Endothelial cell of umbilical vein (primary cell): ENCODE results near the gene BIK.

Source experiments
- CTCF ChIP-seq, 2 donors: IDR thresholded peaks; 1 replicate in 1 of 2; 2 replicates in 1 of 2; pipeline ENCODE4 v1.5.1; 2011; ENCODE audit warnings: low read length in 2 of 2, mild to moderate bottlenecking in 2 of 2, moderate library complexity in 2 of 2, control low read depth in 1 of 2, inconsistent platforms in 1 of 2, low read depth in 1 of 2; ENCODE audit not compliant: insufficient read depth in 1 of 2; ENCODE audit errors: extremely low read depth in 1 of 2
- EZH2 ChIP-seq: IDR thresholded peaks from 2 replicates; pipeline ENCODE4 v1.6.1; 2012; ENCODE audit warnings: borderline replicate concordance, low read depth, mild to moderate bottlenecking, moderate library complexity, low read length, inconsistent platforms; ENCODE audit not compliant: severe bottlenecking
- FOS ChIP-seq: IDR thresholded peaks from 2 replicates; pipeline ENCODE4 v1.6.1; 2011; ENCODE audit warnings: mild to moderate bottlenecking, low read length, moderate library complexity, borderline replicate concordance; ENCODE audit not compliant: insufficient read depth
- JUN ChIP-seq: IDR thresholded peaks from 2 replicates; pipeline ENCODE4 v1.6.1; 2011; ENCODE audit warnings: borderline replicate concordance, low read depth; ENCODE audit not compliant: insufficient read length, insufficient read depth
- MAX ChIP-seq: IDR thresholded peaks from 2 replicates; pipeline ENCODE4 v1.6.1; 2011; ENCODE audit not compliant: insufficient read depth, insufficient read length
- MYC ChIP-seq: IDR thresholded peaks from one replicate; pipeline ENCODE4 v1.6.1; 2011; ENCODE audit warnings: mild to moderate bottlenecking, low read depth, low read length
- POLR2A ChIP-seq: IDR thresholded peaks from 2 replicates; pipeline ENCODE4 v1.6.1; 2012; ENCODE audit warnings: low read depth, mild to moderate bottlenecking, control low read depth, low read length
- POLR2AphosphoS5 ChIP-seq: IDR thresholded peaks from 2 replicates; pipeline ENCODE4 v1.6.1; 2012; ENCODE audit warnings: low read depth, mild to moderate bottlenecking, control low read depth, low read length, moderate library complexity; ENCODE audit not compliant: insufficient read depth

GRCh38 chr22:43118024-43118849 is 7.7 kb downstream of the BIK start:
- no peak for TF ChIP-seq CTCF (IDR thresholded peaks at IDR 0.05; ENCODE audit: extremely low read depth in 1 of 2, insufficient read depth in 1 of 2, low read depth in 1 of 2, low read length in 2 of 2)
- TF ChIP-seq EZH2 = no peak
- TF ChIP-seq POLR2AphosphoS5 = no peak
- no peak for TF ChIP-seq JUN
- no peak for TF ChIP-seq MAX
- no peak for TF ChIP-seq MYC
- no peak for TF ChIP-seq POLR2A
- TF ChIP-seq FOS = no peak
